ENCODE data around the gene TSPAN9. TPM values are rescaled to one million over a fixed set of nuclear protein-coding genes. Genes with fewer than 3 reads are reported as not detected.

The TSPAN9 gene
- under 1 TPM; 0.07 to 0.15 TPM for total RNA-seq

GRCh38 chr12:3076730-3077571 is at the start of gene TSPAN9:
Gene TSPAN9, plus strand, starts transcription at chr12:3077379. Its CDS starts 123,815 bp downstream, at chr12:3201194.

Other genes with a start within 250 kb of the TSPAN9 start
- gene NRIP2, start 242.3 kb upstream of the TSPAN9 start, total RNA-seq, result not detected
- not detected for gene TEX52, start 220.3 kb upstream of the TSPAN9 start, total RNA-seq
- gene FOXM1, start 200.2 kb upstream of the TSPAN9 start, total RNA-seq, result 10 to 100 TPM; 79.7 to 81.1 TPM
- gene RHNO1, start 200.2 kb upstream of the TSPAN9 start, total RNA-seq, result 10 to 100 TPM; 66.0 to 66.4 TPM
- 1 to 10 TPM; 8.4 to 9.3 TPM for gene TULP3, start 186.5 kb upstream of the TSPAN9 start, total RNA-seq
- 1 to 10 TPM; 1.2 TPM for gene TEAD4, start 118.0 kb upstream of the TSPAN9 start, total RNA-seq